ENCODE data around the gene LRRFIP1. TPM values are rescaled to one million over a fixed set of nuclear protein-coding genes. Genes with fewer than 3 reads are reported as not detected.

Gene LRRFIP1
- total and polyA plus RNA-seq, 2 of the 13 experiments (the other 11 are each of a cell fraction or from before 2014, with no cell fraction given) = 15.9 to 40.5 TPM

DNA sequence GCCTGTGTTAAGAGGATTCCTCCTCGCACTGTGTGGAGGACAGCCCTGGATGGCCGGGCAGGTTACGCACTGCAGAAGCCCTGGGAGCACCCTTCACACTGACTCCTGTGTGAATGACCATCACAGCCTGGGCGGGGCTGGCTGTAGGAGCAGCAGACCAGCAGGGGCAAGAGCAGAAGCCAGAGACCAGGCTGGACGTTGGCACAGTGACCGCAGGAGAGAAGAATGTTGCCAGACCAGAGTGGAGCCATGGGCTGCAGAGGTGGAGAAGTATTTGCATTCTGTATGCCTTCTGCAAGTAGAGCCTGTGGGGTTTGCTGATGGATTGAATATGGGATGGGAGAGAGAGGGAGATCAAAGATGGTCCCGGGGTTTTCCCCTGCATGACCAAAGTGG is 23.1 kb downstream of the LRRFIP1 start:
- Histone ChIP-seq H3K4me2 (ENCODE audit: low read depth, low read length) (no peak overlapping the region), H3K4me1 (ENCODE audit: insufficient read depth, low read length) (peaks cover 9% of the 10 kb centered on the region), H3K27ac (ENCODE audit: extremely low read length, insufficient read depth, low read length) (no peak overlapping the region), H4K20me1 (ENCODE audit: insufficient read depth, low read length) (no peaks in the 10 kb centered on the region), H2AFZ (ENCODE audit: low read length) (no peak overlapping the region), H3K4me3 (replicated peaks in 1 of 3; ENCODE audit: insufficient read depth in 1 of 3, low read depth in 2 of 3, low read length in 3 of 3) (no peak overlapping the region), H3K9ac (ENCODE audit: insufficient read depth, low read depth, low read length) (no peak overlapping the region), H3K27me3 (ENCODE audit: control insufficient read depth in 1 of 2, insufficient read depth in 2 of 2, low read length in 2 of 2) (no peaks in the 10 kb centered on the region), H3K36me3 (replicated peaks in 1 of 2; ENCODE audit: control insufficient read depth in 1 of 2, insufficient read depth in 2 of 2, low read length in 2 of 2) (no peaks in the 10 kb centered on the region), H3K9me3 (ENCODE audit: low read length) (no peaks in the 10 kb centered on the region), H3K79me2 (ENCODE audit: insufficient read depth, low read length) (no peaks in the 10 kb centered on the region)
- intact Hi-C loops (cut with micrococcal nuclease; ENCODE audit: unreplicated experiment) (no loop called here), in situ Hi-C loops (cut with HindIII; ENCODE audit: extremely low pct_ligation_motif_present, low pct_unique_long_range_greater_than_20kb) (no loop called here)
- 85% methylated on average over 6 of the region's 7 CpGs for WGBS (ENCODE audit: low lambda C conversion rate)
- FAIRE-seq (no peak), ATAC-seq (peak; percentile 39), DNase-seq (ENCODE audit: low spot score) (no peak)
- POLR2A ChIA-PET = no interaction called here
- CTCF ChIA-PET (ENCODE audit: low intra/inter-chr PET ratio, low total read pairs) = no interaction called here
- no peak for TF ChIP-seq ZNF136 (CRISPR knock-in tag; IDR thresholded peaks at IDR 0.05; ENCODE audit: low read depth)
- BruUV-seq (replicated peaks) = no TSS peak

DNA sequence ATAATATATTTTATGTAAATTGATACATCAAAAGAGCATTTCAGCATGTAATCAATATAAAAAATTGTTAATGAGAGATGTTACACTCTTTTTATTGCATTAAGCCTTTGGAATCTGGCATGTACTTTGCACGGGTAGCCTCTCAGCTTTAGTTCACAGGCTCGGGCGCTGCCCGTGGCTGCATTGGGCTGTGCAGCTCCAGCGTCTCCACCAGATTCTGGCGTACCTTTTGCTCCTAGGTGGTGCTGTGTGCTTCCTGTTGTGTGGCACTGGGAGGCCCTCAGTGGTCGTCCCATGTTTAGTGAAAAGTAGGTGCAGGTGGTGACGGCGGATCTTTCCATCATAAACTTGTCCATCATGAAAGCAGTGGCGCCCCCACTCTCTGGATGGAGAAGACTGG is 24.4 kb downstream of the LRRFIP1 start:
- H3K4me3 ChIP-seq (replicated peaks in 1 of 3; ENCODE audit: insufficient read depth in 1 of 3, low read depth in 2 of 3, low read length in 3 of 3) = no peak overlapping the region
- no peak overlapping the region for H3K9ac ChIP-seq (ENCODE audit: insufficient read depth, low read depth, low read length)
- no TSS peak for BruUV-seq (replicated peaks)
- H2AFZ ChIP-seq (ENCODE audit: low read length) = no peak overlapping the region
- FAIRE-seq = no peak
- no peaks in the 10 kb centered on the region for H3K79me2 ChIP-seq (ENCODE audit: insufficient read depth, low read length)
- in situ Hi-C loops (cut with HindIII; ENCODE audit: extremely low pct_ligation_motif_present, low pct_unique_long_range_greater_than_20kb) (no loop called here), intact Hi-C loops (cut with micrococcal nuclease; ENCODE audit: unreplicated experiment) (no loop called here)
- H3K4me1 ChIP-seq (ENCODE audit: insufficient read depth, low read length) = peaks cover 9% of the 10 kb centered on the region
- WGBS (ENCODE audit: low lambda C conversion rate) = 88% methylated on average over 10 of the region's 10 CpGs
- no peak for DNase-seq (ENCODE audit: low spot score)
- H3K27me3 ChIP-seq (ENCODE audit: control insufficient read depth in 1 of 2, insufficient read depth in 2 of 2, low read length in 2 of 2) = no peaks in the 10 kb centered on the region
- ChIA-PET POLR2A (no interaction called here), CTCF (ENCODE audit: low intra/inter-chr PET ratio, low total read pairs) (no interaction called here)
- TF ChIP-seq PPARG (CRISPR knock-in tag; conservative IDR thresholded peaks at IDR 0.05) (no peak), GATAD1 (CRISPR knock-in tag; IDR thresholded peaks at IDR 0.05) (no peak), KAT8 (CRISPR knock-in tag; IDR thresholded peaks at IDR 0.05) (no peak), HNRNPUL1 (IDR thresholded peaks at IDR 0.05; ENCODE audit: low read depth, low read length) (no peak), HNRNPLL (IDR thresholded peaks at IDR 0.05; ENCODE audit: low read depth, low read length, poor library complexity, severe bottlenecking) (no peak), BCL3 (CRISPR knock-in tag; IDR thresholded peaks at IDR 0.05) (no peak), RNF219 (CRISPR knock-in tag; IDR thresholded peaks at IDR 0.05) (no peak), ZNF615 (CRISPR knock-in tag; IDR thresholded peaks at IDR 0.05; ENCODE audit: borderline replicate concordance) (no peak), ELF3 (CRISPR knock-in tag; IDR thresholded peaks at IDR 0.05) (no peak), HCFC1 (IDR thresholded peaks at IDR 0.05; ENCODE audit: low read depth, low read length) (no peak)
- no peak for ATAC-seq
- no peaks in the 10 kb centered on the region for H3K36me3 ChIP-seq (replicated peaks in 1 of 2; ENCODE audit: control insufficient read depth in 1 of 2, insufficient read depth in 2 of 2, low read length in 2 of 2)
- no peak overlapping the region for H3K27ac ChIP-seq (ENCODE audit: extremely low read length, insufficient read depth, low read length)
- no peak overlapping the region for H3K4me2 ChIP-seq (ENCODE audit: low read depth, low read length)
- H4K20me1 ChIP-seq (ENCODE audit: insufficient read depth, low read length) = no peaks in the 10 kb centered on the region
- no peaks in the 10 kb centered on the region for H3K9me3 ChIP-seq (ENCODE audit: low read length)

Data from HepG2 (cell line).